Ovary (tissue), 3 donors: Measurements from ENCODE around the gene FBXL7.

Source experiments
- EP300 ChIP-seq: sonication (generic); formaldehyde crosslinking; IDR thresholded peaks from one replicate; pipeline ENCODE4 v1.6.1; 2017; ENCODE audit warnings: antibody characterized with exemption
- POLR2A ChIP-seq: fragments of 450-650 bp; IDR thresholded peaks from one replicate; pipeline ENCODE4 v1.6.1; 2017; ENCODE audit warnings: antibody characterized with exemption, mild to moderate bottlenecking, moderate library complexity
- TF ChIP-seq, protein P1 (sequence below), 3 donors: fragments of 450-650 bp in 2 of 3; fragments of 200-600 bp in 1 of 3; IDR thresholded peaks; one replicate each; pipeline versions ENCODE4 v1.5.1 to v1.8.0; 2016 to 2022; ENCODE audit warnings: antibody characterized with exemption in 3 of 3, mild to moderate bottlenecking in 1 of 3
- donor health status: DM: no; HTN: no; CAD: no.

DNA sequence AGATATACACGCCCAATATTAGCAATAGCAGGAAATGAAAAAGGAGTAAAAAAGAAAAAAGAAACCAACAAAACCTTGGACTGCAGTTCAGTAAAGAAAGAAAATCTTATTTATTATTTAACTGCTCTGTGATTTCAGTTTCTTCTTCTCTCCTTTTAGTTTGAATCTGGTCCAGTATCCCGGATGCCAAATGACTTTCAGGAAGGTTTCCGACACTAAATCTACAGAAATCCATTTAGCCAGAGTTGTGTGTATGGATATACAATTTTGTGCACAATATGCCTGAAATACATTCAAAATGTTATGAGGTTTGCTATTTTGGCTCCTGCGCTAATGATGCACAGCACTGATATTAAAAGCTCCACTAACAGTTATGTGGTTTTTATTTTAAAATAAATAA lies 64.5 kb downstream of the FBXL7 start:
- TF ChIP-seq POLR2A (no peak), EP300 (no peak)
- TF ChIP-seq, protein P1, sequence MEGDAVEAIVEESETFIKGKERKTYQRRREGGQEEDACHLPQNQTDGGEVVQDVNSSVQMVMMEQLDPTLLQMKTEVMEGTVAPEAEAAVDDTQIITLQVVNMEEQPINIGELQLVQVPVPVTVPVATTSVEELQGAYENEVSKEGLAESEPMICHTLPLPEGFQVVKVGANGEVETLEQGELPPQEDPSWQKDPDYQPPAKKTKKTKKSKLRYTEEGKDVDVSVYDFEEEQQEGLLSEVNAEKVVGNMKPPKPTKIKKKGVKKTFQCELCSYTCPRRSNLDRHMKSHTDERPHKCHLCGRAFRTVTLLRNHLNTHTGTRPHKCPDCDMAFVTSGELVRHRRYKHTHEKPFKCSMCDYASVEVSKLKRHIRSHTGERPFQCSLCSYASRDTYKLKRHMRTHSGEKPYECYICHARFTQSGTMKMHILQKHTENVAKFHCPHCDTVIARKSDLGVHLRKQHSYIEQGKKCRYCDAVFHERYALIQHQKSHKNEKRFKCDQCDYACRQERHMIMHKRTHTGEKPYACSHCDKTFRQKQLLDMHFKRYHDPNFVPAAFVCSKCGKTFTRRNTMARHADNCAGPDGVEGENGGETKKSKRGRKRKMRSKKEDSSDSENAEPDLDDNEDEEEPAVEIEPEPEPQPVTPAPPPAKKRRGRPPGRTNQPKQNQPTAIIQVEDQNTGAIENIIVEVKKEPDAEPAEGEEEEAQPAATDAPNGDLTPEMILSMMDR (IDR thresholded peaks at IDR 0.05) = no peak
